HCEC 1CT (cell line): ENCODE results near the gene AGPAT1.
"Not testable (repeated sequence)": the region's sequence is repeated elsewhere in the genome, so short reads cannot be mapped to it uniquely, and the experiment has no call there.

ENCODE experiments used
- DNase-seq: peaks from one replicate; pipeline ENCODE4 v3.0.0-alpha.2; 2017

AGPAT1 gene, protein sequence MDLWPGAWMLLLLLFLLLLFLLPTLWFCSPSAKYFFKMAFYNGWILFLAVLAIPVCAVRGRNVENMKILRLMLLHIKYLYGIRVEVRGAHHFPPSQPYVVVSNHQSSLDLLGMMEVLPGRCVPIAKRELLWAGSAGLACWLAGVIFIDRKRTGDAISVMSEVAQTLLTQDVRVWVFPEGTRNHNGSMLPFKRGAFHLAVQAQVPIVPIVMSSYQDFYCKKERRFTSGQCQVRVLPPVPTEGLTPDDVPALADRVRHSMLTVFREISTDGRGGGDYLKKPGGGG

DNA sequence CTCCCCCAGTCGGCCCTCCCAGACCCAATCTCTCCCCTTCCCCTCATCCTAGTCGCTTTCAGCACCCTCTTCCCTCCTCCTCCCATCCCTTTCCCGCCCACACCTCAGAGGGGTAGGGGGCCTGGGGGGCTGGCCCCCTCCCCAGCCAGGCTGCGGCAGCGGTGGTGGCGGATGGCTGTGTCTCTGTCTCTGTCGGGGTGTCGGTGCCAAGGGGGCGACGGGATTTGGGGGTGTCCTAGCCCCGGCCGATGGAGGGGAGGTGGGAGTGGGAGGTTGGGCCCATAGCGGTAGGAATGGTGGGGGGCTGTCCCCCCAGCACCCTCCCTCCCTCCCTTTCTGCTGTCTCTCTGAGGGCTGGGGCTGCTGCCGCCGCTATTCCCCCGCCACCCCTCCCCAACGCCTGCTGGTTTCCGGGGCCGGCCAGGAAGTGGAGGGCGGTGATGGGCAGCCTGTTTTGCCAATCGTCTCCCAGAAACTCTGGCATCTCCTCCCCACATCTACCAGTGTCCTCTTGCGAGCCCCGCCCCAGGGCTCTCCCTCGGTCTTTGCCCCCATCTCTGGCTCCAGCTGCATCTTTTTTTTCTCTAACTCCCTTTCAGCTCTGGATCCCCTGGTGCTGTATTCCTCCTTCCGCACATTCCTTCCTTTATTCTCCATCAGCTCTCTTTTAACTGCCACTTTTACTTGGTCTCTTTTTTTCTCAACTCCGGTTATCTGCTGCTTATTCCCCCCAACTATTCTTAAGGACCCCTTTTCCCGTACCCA lies at the start of gene AGPAT1:
Gene AGPAT1, minus strand, starts transcription at position 374 of the 765 bp plus-strand sequence. CDS start 4,588 bp downstream, outside the sequence.
- peak; percentile 94 for DNase-seq

DNA sequence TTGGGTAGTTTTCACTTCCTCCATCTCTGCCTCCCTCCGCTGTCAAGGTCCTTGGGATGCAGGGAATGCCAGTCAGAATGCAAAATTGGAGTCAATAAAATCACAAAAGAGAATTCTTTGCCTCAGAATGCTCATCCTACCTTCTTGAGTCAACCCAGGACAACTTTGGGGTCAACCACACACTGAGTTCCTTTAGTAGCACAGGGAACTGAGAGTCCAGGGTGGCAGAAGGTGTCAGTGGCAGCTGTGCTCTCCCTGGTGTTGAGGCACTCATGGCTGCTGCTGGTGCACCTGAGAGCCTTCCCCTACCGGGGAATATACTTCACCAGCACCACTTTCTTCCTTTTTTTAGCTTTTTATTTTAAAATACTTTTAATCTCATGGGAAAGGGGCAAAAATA lies 48.8 kb upstream of the AGPAT1 start:
- DNase-seq = no peak

DNA sequence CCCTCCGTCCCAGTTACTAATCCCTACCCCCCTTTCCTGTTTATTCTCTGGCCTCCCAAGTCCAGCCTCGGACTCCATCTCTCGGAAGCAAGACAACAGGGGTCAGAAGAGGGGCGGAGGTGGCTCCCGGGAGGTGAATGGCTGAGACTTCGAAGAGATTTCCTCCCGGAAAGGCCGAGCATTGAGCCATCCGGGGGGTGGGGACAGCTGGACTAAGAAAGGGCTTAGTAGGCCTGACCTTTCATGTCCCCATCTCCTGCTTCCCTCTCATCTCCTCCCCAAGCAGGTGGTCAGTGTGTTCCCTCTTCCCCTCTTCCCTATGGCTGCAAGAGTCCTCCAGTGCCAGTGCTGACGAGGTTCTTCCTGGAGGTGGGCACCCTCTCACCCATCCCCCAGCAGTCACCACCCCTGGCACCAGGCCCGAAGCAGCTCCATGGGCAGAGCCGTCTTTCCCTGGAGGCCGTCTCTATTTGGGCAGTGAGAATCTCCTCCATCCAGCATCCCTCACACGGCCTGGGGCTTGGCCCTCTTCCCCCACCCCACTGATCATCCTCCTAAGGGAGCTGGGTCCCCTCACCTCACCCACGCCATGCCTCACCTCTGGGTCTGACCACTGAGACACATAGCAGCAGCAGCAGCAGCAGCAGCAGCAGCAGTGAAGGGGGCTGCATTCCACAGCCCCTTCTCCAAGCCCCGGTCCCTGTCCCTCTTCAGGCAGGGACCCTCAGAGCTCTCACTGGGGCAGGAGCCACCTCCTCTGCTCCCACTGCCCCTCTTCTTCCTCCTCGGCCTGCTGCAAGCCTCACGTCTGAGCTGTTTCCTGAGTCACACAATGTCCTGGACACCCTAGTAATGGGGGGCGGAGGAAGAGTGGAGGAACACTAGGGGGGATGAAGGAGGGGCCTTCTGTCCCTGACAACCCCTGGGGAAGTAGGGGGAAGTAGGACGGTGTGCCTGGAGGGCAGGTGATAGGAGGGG lies 47.7 kb upstream of the AGPAT1 start, which contains the start of gene NOTCH4:
Gene NOTCH4, minus strand, starts transcription at position 810 of the 978 bp plus-strand sequence. Its CDS starts 139 bp downstream, at position 671.
- no peak for DNase-seq

DNA sequence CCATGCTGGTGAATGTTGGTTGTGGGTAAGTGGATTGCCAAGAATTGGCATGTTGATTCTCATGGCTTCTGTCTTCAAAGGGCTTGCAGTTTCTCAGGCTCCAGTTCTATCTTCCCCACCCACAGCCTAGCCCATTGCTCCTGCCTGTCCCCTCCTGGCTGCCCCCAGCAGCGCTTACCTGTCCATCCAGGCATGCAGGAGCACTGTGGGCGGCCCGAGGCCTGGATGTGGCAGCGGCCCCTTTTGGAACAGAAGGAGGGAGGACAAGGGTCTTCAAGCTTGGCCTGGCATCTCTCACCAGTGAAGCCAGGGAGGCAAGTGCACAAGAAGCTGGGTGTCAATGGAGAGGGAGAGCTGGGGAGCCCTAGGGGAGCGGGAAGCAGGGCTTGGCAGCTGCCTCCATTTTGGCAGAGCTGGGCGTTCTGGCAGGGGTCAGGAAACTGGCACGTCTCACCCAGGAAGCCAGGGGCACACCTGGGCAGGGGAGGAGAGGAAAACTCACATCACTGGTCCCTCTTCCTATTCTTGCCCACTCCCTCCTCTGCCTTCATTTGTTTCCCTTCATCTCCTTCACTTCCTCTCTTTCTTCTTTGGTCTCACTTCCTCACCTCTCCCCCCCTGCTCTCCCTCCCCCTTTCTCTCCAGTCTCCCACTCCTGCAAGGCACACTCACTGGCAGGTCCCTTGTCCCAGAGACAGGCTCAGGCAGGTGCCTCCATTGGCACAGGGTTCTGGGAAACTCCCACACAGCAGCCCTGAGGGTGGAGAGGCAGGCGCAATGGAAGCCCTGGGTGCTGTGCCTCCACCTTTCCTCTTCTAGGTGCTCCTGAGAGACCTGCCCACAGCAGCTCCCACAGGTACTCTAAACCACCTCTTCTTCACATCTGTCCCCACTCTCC lies 46.7 kb upstream of the AGPAT1 start:
- DNase-seq = no peak

DNA sequence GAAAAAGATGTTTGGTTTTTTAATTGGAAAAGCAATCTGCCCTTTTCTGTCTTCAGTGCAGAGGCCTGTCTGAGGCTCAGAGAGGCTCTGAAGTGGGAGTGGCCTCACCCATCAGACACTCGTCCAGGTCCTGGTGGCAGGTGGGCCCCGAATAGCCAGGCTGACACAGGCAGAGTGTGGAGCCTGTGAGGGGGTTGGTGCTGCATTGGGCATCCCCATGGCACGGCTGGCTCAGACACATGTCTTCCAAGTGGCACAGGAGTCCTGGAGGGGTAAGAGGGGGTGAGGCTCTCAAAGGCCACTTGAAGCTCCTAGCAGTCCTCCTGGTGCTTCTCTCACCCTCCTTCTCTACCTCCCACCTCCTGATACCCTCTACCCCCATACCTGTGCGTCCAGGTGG lies 44.1 kb upstream of the AGPAT1 start:
- DNase-seq = no peak

DNA sequence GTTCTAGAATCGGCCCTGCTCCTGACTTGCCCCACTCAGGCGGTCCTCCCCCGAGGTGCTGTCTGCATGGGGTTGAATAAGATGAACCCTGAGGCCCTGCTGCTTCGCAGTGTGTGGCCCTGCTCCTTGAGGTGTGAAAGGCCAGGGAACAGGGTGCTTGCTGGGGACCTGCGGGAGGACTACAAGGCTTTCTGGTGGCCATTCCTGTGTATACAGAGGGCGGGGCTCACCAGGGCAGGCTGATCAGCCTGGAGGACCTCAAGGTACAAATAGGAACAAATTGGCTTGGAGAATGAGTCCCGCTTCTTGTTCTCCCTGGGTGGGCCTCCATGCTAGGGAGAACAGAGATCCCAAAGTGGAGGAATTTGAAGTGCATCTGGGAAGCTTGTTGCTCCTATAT lies 42.3 kb upstream of the AGPAT1 start:
- DNase-seq = no peak

DNA sequence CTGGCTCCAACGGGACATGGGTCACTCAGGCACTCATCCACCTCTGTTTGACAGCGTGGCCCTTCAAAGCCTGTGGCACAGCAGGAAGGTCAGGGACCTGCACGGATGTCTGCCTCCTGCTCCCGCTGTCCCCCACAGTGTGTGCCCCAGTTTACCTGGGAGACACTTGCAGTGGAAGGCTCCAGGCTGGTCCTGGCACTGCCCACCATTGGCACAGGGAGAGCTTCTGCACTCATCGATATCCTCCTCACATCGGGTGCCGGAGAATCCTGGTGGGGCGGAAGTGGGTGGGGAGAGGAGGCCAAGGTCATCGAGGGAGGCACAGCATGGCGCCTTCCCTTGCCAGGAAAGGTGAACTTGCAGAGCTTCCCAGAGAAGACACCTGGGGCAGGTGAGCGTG lies 41.1 kb upstream of the AGPAT1 start:
- no peak for DNase-seq

DNA sequence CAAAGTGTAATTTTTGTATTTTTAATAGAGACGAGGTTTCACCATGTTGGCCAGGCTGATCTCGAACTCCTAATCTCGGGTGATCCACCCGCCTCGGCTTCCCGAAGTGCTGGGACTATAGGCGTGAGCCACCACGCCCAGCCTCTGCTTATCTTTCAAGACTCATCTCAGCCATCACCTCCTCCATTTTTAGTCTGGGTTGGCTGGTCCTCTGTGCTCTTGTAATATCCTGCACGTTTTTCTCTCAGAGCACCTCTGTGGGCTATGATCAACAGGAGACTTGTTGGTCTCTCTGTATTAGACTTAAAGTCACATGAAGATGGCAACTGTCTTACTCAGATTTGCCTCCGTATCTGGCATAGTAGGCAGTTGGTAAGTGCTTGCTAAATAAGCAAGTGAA lies 40.4 kb upstream of the AGPAT1 start:
- DNase-seq = no peak

DNA sequence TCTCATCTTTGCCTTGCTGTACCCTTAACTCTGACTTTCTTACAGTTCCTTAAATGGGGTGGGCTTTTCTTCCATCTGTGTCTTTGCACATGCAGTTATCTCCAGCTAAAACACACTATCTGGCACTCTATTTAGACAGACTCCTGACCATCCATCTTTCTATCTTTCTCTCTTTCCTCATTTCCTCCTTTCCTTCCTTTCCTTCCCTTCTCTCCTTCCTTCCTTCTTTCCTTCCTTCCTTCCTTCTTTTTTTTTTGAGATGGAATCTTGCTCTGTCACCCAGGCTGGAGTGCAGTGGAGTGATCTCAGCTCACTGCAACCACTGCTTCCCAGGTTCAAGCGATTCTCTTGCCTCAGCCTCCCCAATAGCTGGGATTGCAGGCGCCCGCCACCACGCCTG lies 39.7 kb upstream of the AGPAT1 start:
- DNase-seq = no peak

DNA sequence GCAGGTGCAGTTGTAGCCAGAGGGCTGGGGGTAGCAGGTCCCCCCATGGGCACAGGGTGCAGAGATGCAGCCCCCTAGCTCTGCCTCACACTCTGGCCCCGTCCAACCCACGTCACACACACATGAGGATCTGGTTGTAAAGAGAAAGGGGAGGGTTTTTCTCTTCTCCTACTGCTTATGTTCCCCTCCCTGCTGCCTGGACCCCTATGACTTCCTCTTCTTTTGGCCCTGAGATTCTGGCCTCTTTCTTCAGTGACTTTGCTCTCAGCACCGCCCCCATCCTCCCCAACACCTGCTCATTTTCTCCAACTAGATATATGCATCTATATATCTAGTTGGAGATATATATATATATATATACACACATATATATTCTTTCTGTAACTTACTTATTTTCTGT lies 38.2 kb upstream of the AGPAT1 start:
- DNase-seq = no peak

DNA sequence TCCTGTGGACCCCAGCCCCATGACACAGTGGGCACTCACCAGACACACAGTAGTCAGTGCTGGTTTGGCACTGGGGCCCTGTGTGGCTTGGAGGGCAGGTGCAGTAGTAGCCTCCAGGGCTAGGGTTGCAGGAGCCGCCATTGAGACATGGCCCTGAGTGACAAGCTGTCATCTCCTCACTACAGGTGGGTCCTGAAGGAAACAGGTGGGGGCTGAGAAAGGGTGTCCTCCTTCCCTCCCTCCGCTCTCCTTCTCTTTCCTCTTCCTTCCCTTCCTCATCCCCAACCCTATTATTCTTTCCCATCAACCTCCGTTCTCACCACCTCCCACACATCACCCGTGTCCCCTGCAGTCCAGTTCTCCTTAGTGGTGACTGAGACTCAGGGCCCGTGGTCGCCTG lies 37.8 kb upstream of the AGPAT1 start:
- DNase-seq = no peak

DNA sequence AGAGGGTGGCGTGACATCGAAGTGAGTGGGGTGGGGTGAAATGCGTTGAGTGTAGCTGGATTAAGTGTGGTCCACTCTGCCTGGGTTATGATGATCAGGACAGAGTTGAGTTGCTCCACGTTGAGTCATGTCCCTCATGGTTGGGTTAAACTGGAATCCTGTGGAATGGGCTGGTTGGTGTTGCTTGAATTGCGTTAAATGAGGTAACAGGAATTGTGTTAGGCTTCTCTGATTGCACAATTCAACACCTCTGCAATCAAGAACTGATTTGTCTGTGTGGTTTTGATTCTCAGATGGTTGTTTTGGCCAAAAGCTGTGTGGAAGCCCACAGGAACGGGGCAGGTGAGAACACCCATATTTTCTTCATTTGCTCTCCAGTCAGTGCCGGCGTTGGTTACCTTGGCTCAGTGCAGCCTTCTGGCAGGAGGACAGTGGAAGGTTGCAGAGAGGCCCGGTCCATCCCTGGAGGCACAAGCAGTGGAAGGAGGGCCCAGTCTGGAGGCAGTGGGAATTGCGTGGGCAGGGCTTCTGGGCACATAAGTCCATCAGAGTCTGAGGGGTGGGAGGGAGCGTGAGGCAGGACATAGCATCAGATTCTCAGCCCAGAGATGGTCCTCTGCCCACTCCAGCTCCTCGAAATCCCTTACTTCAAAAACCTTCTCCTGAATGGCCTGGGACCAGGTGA lies 36.3 kb upstream of the AGPAT1 start:
- DNase-seq = no peak

DNA sequence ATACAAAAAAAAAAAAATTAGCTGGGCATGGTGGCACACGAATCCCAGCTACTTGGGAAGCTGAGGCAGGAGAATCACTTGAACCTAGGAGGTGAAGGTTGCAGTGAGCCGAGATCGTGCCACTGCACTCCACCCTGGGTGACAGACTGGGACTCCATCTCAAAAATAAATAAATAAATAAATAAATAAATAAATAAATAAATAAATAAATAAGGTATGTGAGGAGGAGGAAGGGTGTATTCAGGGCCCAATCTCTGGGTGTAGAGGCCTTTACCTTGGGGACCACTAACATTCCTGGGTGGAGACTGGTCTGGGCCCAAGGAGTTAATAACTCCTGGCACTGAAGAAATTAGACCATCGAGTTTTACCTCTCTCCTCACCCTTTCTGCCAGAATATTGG lies 35.5 kb upstream of the AGPAT1 start:
- not testable (repeated sequence) for DNase-seq

DNA sequence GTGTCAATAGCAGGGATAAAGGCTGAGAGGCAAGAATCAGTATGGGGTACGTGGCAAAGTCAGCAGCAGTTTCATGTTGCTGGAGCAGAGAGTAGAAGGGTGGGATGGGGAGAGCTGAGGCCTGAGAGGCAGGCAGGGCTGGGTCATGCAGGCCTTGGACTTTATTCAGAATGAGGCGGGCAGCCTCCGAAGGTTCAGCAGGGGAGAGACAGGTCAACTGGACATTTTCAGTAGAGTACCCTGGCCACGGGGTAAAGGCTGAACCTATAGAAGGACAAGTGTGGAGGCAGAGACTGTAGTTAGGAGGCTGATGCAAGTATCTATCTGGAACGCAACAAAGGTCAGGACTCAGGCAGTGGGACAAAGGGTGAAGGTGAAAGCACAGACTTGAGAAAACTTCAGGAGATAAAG lies 34.3 kb upstream of the AGPAT1 start:
- no peak for DNase-seq

DNA sequence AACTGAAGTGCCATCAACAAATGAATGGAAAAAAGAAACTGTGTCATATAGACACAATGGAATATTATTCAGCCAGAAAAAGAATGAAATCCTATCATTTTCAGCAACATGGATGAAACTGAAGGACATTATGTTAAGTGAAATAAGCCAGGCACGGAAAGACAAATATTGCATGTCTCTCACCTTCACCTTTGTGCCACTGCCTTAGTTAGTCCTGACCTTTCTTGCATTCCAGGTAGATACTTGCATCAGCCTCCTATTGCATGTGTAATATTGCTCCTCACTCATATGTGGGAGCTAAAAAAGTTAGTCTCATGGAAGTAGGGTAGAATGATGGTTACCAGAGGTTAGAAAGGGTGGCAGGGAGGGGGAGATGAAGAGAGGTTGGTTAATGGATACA lies 33.1 kb upstream of the AGPAT1 start:
- DNase-seq = no peak

DNA sequence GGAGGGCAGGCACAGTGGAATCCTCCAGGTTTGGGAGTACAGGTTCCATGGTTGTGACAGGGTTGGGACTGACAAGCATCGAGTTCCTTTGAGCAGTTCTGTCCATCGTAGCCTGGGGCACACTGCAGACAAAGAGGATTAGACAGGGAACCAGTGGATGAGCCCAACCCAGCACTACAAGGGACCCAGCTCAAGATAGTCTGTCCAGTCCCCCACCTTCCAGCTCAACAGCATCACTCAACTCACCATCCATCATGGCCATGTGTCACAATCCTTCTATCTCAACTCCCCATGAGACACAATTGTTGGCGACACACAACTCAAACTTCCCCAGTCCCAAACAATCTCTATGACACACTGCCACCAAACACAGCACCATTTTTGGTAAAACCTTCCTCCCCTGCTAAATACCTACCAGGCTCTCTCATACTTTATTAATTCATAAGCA lies 28.4 kb upstream of the AGPAT1 start:
- DNase-seq = no peak

DNA sequence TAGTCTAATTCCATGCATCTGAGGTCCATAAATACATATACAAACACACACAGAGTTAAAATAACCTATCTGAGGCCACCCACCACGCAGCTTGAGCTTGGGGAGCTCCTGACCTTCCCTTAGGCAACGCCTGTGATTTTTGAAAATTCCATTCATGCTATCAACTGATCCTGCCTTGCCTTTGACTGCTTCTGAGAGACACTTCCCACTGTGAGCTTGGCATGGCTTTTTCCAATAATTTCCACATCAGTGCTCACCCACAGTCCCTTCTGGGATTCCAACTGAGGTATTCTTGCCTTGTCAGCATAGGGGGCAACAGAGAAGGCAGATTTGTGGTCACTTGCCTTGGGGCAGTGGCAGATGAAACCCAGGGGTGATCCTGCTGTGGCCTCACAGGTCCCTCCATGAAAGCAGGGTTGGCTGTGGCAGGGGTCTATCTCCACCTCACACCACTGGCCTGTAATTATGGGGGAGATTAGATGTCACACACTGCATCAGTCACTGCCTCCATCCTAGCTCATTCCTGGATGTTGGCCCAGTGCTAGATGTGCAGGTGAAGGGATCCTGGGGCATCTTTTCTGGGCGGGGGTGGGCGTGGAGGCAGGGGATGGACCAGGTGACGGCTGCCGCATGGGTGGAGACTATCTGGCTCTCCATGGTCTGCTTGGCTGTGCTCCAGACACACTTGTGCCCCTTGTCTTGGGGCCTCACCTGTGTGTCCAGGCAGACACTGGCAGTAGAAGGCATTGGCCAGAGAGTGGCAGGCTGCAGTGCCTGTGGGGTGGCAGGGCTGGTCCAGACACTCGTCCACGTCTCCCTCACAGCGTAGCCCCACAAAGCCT lies 27.8 kb upstream of the AGPAT1 start:
- no peak for DNase-seq

DNA sequence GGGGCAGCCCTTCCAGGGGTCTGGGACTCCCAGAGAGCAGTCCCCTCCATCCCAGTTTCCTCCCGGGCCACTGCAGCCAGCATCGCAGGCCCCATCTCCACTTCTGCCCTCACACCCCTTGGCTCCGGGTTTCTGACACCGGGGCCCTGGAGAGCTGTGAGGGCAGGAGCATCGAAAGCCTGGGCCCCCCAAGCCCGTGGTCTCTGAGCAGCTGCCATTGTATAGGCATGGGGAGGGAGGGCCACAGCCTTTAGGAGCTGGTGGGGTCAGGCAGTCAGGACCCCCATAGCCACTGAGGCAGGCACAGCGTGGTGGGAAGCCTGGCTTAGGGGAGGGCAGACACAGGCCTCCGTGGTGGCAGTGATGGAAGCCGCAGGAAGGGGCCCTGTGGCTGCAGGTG lies 26.3 kb upstream of the AGPAT1 start:
- no peak for DNase-seq

DNA sequence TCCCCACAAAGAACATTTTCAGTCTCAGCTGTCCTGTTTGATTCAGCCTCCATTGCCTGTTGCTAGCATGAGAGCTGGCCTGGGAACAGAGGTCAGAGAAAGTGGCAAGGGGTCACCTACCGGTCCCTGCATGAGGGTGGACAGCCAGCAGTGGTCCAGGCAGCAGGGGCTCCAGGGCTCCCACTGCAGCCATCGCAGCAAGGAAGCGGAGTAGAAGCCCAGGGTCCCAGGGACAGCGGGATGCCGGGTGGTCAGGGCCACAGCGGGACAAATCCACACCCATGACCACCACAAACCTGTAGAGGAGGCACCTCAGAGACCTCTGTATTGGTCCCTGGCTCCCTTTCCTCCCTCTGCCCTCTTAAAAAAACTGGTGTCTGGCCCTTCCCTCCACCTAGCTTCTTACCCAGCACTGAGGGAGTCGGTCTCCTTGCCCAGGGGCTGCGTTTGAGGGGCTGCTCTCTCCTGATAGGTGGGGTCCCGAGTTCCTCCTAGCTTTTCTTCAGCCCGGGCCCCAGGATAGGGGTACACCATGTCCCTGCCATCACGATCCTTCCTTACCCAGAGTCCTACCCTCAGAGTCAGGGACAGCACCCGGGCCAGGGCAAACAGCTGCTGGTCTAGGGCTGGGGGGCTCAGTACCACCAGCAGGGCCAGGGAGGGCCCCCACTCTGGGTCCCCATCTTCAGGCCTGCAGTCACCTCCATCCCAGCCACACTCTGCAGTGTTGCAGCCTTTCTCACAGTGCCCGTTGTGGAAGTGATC lies 25.0 kb upstream of the AGPAT1 start:
- no peak for DNase-seq

DNA sequence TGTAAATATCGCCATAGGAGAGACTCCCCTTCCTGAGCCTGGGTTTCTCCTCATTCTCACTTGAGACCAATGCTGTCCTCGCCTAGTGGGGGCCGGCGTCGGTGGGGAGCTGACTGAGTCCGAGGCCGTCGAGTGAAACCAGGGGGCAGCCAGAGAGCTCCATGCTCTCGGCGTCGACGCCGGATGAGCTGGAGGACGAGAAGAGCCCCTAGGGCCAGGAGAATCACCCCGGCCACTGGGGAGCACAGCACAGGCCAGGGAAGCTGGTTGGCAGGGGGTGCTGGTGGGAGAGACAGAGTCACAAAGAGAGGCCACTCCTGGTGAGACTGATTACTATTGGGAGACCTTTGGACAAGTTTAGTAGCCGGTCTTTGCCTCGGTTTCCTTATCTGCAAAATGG lies 23.0 kb upstream of the AGPAT1 start:
- DNase-seq = no peak
